Mesothelial cell of epicardium (in vitro differentiated cells): Measurements from ENCODE around the gene TBC1D8. TPM values are rescaled to one million over a fixed set of nuclear protein-coding genes. Genes with fewer than 3 reads are reported as not detected.
"Not testable (repeated sequence)": the region's sequence is repeated elsewhere in the genome, so short reads cannot be mapped to it uniquely, and the experiment has no call there.

ENCODE experiments used
- DNase-seq, 2 experiments: peaks; one replicate each; pipeline ENCODE4 v3.0.0; 2021; ENCODE audit warnings: low spot score in 2 of 2; ENCODE audit not compliant: unreplicated experiment in 2 of 2
- H3K27ac Mint-ChIP-seq: 2 replicates; pipeline ENCODE4 v1.8.0; 2021; ENCODE audit warnings: mixed read lengths
- H3K27me3 Mint-ChIP-seq: 2 replicates; pipeline ENCODE4 v1.8.0; 2021; ENCODE audit warnings: low read depth, mixed read lengths
- H3K36me3 Mint-ChIP-seq: 2 replicates; pipeline ENCODE4 v1.8.0; 2021; ENCODE audit warnings: mixed read lengths
- H3K4me1 Mint-ChIP-seq: 2 replicates; pipeline ENCODE4 v1.8.0; 2021; ENCODE audit warnings: mixed read lengths
- H3K4me3 Mint-ChIP-seq: 2 replicates; pipeline ENCODE4 v1.8.0; 2021; ENCODE audit warnings: mild to moderate bottlenecking, moderate library complexity, mixed read lengths
- H3K9me3 Mint-ChIP-seq: 2 replicates; pipeline ENCODE4 v1.8.0; 2021; ENCODE audit warnings: mixed read lengths
- total RNA-seq: library from RNA; stranded (reverse); gene quantifications from 3 replicates; pipeline ENCODE4 v1.2.1, GENCODE V29; 2021
- TF ChIP-seq, protein P1 (sequence below): fragments of 200-600 bp; sonication (generic); IDR thresholded peaks from one replicate; pipeline ENCODE4 v1.5.0; 2021; ENCODE audit warnings: antibody characterized with exemption; ENCODE audit not compliant: unreplicated experiment

TBC1D8 gene
- total RNA-seq, 1 donor from 2014 or later = 12.7 TPM

DNA sequence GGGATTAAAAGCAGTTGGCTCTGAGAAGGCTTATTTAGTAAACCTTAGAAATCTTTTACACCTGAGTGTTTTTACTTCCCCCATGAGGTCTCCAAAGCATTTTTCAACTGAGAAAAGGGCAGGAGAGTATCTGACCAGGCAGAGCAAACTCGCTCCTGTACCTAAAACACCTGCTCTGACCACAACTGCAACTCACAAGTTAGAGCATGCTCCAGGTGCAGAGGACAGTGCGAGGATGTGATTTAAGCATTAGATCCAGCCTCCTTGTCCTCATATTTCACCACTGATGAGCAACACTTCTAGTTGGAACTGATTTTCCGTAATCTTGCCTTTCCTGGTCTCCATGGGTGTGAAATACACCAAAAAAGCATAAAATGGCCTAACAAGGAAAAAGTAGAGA lies 34.5 kb upstream of the TBC1D8 start:
- H3K4me3 Mint-ChIP-seq = no peak overlapping the region
- H3K9me3 Mint-ChIP-seq = peaks cover 2% of the 10 kb centered on the region

DNA sequence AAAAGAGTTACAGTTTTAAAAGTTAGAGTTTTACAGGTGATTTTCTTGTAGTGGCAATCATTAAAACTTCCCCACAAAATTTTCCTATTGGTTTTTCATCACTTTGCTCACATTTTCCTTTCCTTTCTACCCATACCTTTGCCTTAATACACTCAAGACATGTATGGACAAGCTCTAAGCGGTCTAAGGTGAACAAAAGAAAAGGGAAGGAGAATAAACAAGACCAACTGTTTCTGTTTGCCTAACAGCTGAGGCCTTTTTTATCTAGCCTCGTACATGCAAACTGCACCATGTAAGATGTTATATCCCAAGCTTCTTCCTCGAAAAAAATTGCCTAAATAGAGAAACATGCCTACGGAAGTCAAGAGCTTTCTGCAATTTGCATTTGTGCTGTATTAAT lies 33.9 kb upstream of the TBC1D8 start:
- peaks cover 24% of the 10 kb centered on the region for H3K4me1 Mint-ChIP-seq
- no peak overlapping the region for H3K4me3 Mint-ChIP-seq
- no peaks in the 10 kb centered on the region for H3K27me3 Mint-ChIP-seq
- TF ChIP-seq, protein P1, sequence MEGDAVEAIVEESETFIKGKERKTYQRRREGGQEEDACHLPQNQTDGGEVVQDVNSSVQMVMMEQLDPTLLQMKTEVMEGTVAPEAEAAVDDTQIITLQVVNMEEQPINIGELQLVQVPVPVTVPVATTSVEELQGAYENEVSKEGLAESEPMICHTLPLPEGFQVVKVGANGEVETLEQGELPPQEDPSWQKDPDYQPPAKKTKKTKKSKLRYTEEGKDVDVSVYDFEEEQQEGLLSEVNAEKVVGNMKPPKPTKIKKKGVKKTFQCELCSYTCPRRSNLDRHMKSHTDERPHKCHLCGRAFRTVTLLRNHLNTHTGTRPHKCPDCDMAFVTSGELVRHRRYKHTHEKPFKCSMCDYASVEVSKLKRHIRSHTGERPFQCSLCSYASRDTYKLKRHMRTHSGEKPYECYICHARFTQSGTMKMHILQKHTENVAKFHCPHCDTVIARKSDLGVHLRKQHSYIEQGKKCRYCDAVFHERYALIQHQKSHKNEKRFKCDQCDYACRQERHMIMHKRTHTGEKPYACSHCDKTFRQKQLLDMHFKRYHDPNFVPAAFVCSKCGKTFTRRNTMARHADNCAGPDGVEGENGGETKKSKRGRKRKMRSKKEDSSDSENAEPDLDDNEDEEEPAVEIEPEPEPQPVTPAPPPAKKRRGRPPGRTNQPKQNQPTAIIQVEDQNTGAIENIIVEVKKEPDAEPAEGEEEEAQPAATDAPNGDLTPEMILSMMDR = no peak
- H3K9me3 Mint-ChIP-seq = peaks cover 2% of the 10 kb centered on the region
- H3K36me3 Mint-ChIP-seq = no peaks in the 10 kb centered on the region
- no peak for DNase-seq
- H3K27ac Mint-ChIP-seq = peak overlapping the region; percentile 64

More for the DNA sequence above, 34.5 kb upstream of the TBC1D8 start:
- DNase-seq = no peak
- Mint-ChIP-seq H3K36me3 (no peaks in the 10 kb centered on the region), H3K27me3 (no peaks in the 10 kb centered on the region), H3K4me1 (peaks cover 24% of the 10 kb centered on the region), H3K27ac (peak overlapping the region; percentile 40)
- TF ChIP-seq, protein P1 = no peak

DNA sequence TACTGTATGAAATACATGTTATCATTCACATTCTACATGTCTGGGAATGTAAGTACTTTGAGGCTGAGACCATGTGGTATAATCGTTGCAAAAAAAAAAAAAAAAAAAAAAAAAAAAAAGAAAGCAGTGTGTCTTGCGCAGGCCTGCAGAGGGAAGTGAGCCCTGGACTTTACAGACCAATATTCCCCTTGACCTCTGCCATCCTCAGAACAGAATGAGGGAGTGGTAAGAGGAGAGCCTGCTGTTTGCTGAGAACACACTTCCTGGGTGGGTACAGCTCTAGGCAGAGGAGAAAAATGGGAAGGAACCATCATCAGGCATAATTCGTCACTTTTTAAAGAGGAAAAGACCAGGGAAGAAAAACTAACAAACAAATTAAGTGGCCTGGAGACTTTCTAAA lies 28.8 kb upstream of the TBC1D8 start:
- H3K36me3 Mint-ChIP-seq = no peaks in the 10 kb centered on the region
- H3K9me3 Mint-ChIP-seq = no peaks in the 10 kb centered on the region
- H3K4me3 Mint-ChIP-seq = no peak overlapping the region
- H3K27me3 Mint-ChIP-seq = no peaks in the 10 kb centered on the region
- peaks cover 2% of the 10 kb centered on the region for H3K4me1 Mint-ChIP-seq
- TF ChIP-seq, protein P1 = no peak
- no peak overlapping the region for H3K27ac Mint-ChIP-seq
- DNase-seq = no peak

DNA sequence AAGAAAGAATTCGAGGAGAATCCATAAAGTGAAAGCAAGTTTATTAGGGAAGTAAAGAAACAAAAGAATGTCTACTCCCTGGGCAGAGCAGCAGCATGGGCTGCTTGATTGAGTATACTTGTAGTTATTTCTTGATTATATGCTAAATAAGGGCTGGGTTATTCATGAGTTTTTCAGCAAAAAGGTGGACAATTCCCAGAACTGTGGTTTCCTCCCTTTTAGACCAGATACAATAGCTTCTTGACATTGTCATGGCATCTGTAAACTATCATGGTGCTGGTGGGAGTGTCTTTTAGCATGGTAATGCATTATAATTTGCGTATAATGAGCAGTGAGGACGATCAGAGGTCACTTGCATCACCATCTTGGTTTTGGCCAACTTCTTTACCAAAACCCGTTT lies 25.6 kb upstream of the TBC1D8 start:
- no peaks in the 10 kb centered on the region for H3K4me1 Mint-ChIP-seq

DNA sequence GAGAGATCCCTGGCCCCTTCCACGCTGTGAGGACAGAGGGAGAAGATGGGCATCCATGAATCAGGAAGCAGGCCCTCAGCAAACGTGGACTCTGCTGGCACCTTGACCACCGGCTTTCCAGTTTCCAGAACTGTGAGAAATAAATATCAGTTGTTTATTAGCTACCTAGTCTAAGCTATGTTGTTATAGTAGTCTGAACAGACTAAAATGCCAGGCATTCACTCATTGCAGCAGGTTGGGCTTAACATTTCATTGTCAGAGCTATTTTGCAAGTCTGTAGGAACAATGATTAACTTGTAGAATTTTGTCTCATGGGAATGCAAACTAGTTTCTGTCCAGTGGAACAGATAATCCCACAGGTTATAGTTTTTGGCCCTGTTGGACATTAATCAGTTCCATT lies 24.8 kb upstream of the TBC1D8 start:
- TF ChIP-seq, protein P1 = no peak
- no peaks in the 10 kb centered on the region for H3K4me1 Mint-ChIP-seq

More for the DNA sequence above, 25.6 kb upstream of the TBC1D8 start:
- DNase-seq = no peak
- H3K36me3 Mint-ChIP-seq = peaks cover 2% of the 10 kb centered on the region
- TF ChIP-seq, protein P1 = no peak
- no peak overlapping the region for H3K27ac Mint-ChIP-seq
- no peaks in the 10 kb centered on the region for H3K27me3 Mint-ChIP-seq
- peaks cover 14% of the 10 kb centered on the region for H3K9me3 Mint-ChIP-seq
- H3K4me3 Mint-ChIP-seq = no peak overlapping the region

DNA sequence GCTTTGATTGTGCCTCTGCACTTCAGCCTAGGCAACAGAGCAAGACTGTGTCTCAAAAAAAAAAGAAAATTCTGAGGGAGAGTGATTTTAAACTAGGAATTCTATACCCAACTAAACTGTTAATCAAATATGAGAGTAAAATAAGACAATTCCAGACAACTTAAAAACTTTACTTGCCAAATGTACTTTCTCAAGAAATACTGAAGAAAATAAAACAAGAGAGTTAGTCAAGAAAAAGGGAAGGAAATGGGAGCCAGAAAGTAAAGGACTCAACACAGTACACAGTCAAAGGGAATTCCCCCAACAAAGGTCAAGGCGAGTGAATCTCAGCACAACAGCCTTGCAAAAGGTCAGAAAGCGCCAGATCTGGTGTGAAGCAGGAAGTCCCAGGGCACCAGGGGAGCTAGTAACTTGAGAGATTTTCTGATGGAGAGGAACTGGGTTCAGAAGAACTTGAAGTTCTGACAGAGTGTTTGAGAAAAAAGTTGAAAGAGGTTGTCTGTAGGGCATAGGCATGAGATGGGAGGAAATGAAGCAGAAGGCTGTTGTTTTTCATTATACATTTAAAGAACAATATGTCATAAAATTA lies 22.6 kb upstream of the TBC1D8 start:
- H3K4me3 Mint-ChIP-seq = no peak overlapping the region
- H3K27me3 Mint-ChIP-seq = no peaks in the 10 kb centered on the region
- peaks cover 2% of the 10 kb centered on the region for H3K36me3 Mint-ChIP-seq
- TF ChIP-seq, protein P1 = no peak
- H3K9me3 Mint-ChIP-seq = peaks cover 30% of the 10 kb centered on the region
- H3K4me1 Mint-ChIP-seq = no peaks in the 10 kb centered on the region
- H3K27ac Mint-ChIP-seq = no peak overlapping the region
- no peak for DNase-seq

More for the DNA sequence above, 24.8 kb upstream of the TBC1D8 start:
- Mint-ChIP-seq H3K27ac (no peak overlapping the region), H3K9me3 (peaks cover 20% of the 10 kb centered on the region), H3K4me3 (no peak overlapping the region), H3K36me3 (peaks cover 2% of the 10 kb centered on the region), H3K27me3 (no peaks in the 10 kb centered on the region)
- DNase-seq = no peak

DNA sequence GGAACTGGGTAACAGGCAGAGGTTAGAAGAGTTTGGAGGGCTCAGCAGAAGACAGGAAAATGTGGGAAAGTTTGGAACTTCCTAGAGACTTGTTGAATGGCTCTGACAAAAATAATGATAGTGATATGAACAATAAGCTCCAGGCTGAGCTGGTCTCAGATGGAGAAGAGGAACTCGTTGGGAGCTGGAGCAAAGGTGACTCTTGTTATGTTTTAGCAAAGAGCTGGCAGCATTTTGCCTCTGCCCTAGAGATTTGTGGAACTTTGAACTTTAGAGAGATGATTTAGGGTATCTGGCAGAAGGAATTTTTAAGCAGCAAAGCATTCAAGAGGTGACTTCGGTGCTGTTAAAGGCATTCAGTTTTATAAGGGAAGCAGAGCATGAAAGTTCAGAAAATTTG lies 18.6 kb upstream of the TBC1D8 start:
- H3K36me3 Mint-ChIP-seq, DNase-seq, H3K4me1 Mint-ChIP-seq, H3K27ac Mint-ChIP-seq, H3K27me3 Mint-ChIP-seq, H3K4me3 Mint-ChIP-seq: not testable (repeated sequence)
- H3K9me3 Mint-ChIP-seq = peaks cover 45% of the 10 kb centered on the region
